Lower leg skin (tissue), 3 donors: ENCODE results near the gene IL13RA1.

ENCODE experiments used
- CTCF ChIP-seq, 3 donors: fragments of 450-650 bp; IDR thresholded peaks; one replicate each; pipeline ENCODE4 v1.5.1; 2016; ENCODE audit warnings: antibody characterized with exemption in 3 of 3, mild to moderate bottlenecking in 3 of 3, moderate library complexity in 2 of 3
- POLR2A ChIP-seq, 2 donors: fragments of 450-650 bp; IDR thresholded peaks; one replicate each; pipeline ENCODE4 v1.6.1; 2016 to 2017; ENCODE audit warnings: antibody characterized with exemption in 2 of 2, mild to moderate bottlenecking in 1 of 2, moderate library complexity in 1 of 2

DNA sequence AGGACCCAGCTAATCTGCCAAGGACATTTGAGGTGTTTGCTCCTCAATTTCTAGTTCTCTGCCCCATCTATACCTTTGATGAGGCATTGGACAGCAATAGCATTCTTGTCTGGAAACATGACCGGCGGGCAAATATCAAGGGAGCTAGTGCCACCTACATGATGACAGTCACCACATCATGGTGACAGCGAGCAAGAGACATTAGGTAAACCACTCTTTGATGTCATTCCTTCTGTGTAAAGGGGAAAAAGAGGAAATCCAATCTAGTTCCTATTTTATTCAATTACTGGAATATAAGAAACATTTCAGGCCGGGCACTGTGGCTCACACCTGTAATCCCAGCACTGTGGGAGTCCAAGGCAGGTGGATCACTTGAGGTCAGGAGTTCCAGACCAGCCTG is 20.7 kb upstream of the IL13RA1 start:
- TF ChIP-seq POLR2A (IDR thresholded peaks at IDR 0.05), result no peak
- no peak for TF ChIP-seq CTCF (IDR thresholded peaks at IDR 0.05)
